LHCN-M2 (cell line): ENCODE measurements around the gene PKP4. TPM values are rescaled to one million over a fixed set of nuclear protein-coding genes. Genes with fewer than 3 reads are reported as not detected.
A peak's percentile ranks its signal among the peaks of the same experiment; 100 is the strongest.
"Not testable (repeated sequence)": the region's sequence is repeated elsewhere in the genome, so short reads cannot be mapped to it uniquely, and the experiment has no call there.

Experiments used
- DNase-seq: peaks from one replicate; pipeline ENCODE4 v3.0.0-alpha.2; 2012; ENCODE audit warnings: low read depth
- total RNA-seq: library from RNA; depleted of rRNA; stranded (reverse); fragments of >200 nt; gene quantifications from 2 replicates; pipeline ENCODE4 v1.2.3, GENCODE V29; 2014

PKP4 gene
- total RNA-seq, 1 experiment from 2014 or later: 25.6 TPM

GRCh38 chr2:158464426-158465281 is 7.9 kb downstream of the PKP4 start:
- DNase-seq: peak; percentile 11

- no peak for DNase-seq
Observed at GRCh38 chr2:158467248-158467647, 10.5 kb downstream of the PKP4 start.

- not testable (repeated sequence) for DNase-seq
Observed at GRCh38 chr2:158472829-158473228, 16.1 kb downstream of the PKP4 start.

GRCh38 chr2:158473300-158473699 is 16.5 kb downstream of the PKP4 start:
- DNase-seq: not testable (repeated sequence)

DNA sequence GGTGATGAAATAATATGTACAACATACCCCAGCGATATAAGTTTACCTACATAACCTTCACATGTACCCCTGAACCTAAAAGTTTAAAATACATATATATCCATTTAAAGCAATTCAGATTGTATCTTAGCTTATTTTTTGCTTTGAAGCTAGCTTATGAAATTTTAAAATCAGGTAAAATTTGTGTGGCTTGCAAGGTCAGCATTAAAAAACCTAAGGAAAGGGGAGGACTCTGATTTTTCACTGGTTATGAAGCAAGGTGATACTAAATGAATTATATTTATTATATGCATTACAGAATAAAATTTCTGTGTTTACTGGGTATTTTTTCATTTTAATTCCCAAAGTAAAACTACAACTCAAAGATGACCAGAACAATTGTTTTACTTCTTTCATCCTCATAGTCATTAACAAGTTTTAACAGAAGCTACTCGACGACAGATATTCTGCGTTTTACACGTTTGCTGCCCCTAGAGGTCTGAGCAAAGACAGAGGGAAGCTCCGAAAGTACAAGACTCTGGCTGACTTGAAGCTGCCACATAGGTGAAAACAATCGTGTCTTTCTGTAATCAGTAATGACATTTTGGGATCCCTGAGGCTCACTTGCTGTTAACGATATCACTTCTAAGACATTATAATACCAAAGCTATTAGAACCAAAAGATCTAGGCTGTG is 17.1 kb downstream of the PKP4 start:
- DNase-seq: no peak

DNA sequence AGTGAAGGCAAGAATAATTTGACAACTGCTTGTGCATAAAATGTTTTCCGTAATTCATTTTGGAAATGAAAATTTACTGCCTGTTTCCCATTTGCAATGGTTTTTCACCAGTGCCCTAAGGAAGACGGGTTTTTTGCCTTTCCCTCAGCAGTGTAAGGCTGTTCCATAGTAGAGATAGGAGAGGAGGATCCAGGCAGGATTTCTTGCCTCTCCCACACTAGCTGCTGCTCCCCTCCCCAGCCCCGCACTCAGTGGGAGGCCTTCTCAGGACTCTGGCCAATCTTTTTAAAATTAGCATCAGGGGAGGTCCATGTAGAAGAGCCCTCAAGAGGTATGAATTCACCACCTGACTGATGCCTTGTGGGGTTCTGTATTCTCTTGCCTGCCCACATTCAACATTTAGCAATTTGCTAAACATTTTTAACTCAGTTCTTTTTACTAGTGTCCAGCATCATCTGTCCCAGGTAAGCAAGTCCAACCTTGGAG is 17.8 kb downstream of the PKP4 start:
- DNase-seq: not testable (repeated sequence)

DNA sequence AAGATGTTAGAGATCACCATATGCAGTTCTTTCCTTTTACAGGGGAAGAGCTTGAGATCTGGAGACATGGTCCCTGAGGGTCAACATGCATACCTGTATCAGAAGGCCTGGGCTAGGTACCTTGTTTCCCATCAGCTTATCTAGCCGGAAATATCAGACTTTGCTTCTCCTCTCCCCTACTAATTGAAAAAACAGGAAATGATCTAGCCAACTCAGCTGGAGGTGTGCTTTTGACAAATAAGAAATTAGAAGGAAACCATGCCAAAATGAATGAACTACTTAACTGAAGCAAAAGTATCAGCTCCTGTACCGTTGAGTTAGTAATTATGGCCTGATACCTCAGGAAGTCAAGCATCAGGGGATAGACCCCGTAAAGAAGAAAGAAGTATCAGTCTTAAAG is 20.4 kb downstream of the PKP4 start:
- DNase-seq: no peak

DNA sequence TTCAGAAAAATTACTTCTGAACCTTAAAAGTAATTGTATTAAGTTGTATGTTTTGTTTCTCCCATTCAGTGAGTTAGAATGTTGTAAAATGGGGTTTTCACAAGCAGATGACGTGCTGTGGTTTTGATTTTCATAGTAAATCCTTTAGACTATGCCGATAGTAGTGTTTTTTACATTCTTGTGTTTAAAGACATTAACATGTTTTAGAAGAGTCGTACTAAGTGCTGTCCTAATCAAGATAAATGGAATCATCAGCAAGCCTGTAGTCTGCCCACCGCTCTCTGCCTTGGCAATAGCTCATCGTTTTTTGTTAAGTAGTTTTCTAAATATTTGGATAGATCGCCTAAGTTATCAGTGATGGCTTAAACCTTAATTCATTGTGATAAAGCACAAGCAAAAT is 21.5 kb downstream of the PKP4 start:
- DNase-seq: no peak

GRCh38 chr2:158478816-158479215 is 22.1 kb downstream of the PKP4 start:
- no peak for DNase-seq

GRCh38 chr2:158481116-158481515 is 24.4 kb downstream of the PKP4 start:
- DNase-seq: no peak

GRCh38 chr2:158482594-158482993 is 25.8 kb downstream of the PKP4 start:
- DNase-seq: no peak

GRCh38 chr2:158484892-158485556 is 28.3 kb downstream of the PKP4 start:
- DNase-seq: no peak

DNA sequence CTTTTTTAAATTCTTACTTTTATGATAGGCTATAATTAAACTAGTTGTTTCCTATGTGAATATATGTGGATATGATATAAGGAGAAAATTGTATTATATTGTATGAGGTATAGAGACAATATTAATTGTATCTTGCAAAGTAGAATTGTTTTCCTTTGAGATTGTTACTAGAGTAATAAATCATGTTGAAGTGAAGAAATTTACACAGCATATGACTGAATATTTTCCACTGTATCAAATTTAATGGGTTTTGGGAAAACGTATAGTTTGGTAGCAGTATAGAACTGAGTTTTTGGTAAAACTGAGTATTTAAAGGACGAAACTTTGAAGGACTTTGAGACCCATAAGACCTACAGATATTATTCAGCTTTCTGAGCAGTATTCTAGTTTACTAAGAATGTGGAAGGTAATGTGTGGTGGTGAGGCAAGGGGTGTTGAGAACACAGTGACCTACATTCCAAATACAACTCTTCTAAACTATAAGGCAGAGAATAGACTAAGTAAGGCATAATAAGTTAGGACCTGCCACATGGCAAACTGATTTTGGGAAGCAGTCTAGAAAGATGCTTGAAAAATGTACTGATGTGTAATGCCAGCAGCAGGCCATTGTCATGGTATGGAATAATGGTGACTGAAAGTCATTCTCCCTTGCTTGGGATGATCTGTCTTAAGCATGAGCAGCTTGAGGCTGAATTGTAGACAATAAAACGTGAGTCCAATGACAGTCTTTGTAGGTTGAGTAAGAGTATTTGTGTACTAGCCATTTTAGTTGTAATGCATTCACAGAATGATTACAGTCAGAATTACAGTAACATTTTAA is 29.6 kb downstream of the PKP4 start:
- DNase-seq: no peak

GRCh38 chr2:158486970-158487325 is 30.2 kb downstream of the PKP4 start:
- peak; percentile 28 for DNase-seq

- peak; percentile 23 for DNase-seq
Observed at GRCh38 chr2:158487419-158487818, 30.7 kb downstream of the PKP4 start.

- DNase-seq: no peak
Observed at GRCh38 chr2:158488442-158489216, 31.9 kb downstream of the PKP4 start.

DNA sequence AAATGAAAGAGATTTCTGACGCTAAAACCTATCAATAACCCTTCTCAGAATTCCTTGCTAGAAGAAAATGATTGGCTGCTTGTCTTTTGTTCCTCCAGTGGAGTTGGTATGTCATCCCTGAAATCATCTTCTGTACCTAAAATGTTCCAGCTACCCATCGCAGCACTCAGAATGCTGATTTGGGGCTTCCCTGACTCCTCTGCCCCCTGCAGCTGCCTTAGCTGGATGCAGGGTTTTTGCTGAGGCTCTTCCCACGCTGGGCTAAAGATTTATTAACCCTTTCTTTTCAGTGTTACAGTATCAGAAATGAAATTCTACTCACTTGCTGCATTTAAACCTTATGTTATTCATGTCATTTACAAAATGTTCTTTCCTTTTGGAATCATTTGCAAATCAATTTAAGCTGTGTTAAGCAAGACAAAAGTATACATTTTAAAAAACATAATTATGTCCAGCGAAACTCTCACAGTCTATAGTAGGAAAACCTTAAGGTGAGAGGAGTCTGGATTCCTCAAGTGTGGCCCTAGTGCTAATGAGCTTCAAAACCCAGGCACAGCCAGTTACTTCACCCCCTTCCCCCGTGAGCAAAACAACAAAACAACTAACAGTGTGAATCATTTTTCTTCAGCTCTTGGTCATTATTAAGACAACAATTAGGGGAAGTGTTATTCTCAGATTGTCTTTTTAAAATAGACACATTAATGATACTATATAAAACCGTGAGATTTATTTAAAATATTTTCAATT is 32.8 kb downstream of the PKP4 start:
- DNase-seq: peak; percentile 23

GRCh38 chr2:158491072-158491471 is 34.3 kb downstream of the PKP4 start:
- DNase-seq: no peak

DNA sequence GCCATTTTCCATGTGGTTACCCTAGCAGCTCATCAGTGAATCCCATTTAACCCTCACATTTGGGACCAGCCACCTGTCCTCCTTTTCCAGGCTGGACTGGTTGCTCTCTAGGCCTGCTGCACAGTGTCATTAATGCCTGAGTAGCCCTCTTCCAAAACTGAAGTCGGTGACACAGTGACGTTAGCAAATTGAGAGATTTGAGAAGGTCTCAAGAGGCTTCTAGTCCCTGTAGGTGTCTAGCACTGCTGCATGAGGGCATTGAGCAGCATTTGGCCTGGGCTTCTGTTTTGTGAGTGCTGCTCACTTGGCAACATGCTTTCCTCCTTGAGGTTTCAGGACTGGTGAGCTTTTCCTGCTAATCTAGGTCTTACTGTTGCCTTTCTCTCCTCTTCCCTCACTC is 36.7 kb downstream of the PKP4 start:
- DNase-seq: no peak

GRCh38 chr2:158495175-158495574 is 38.4 kb downstream of the PKP4 start:
- DNase-seq: no peak
